Activated CD4-positive, CD25-positive, alpha-beta regulatory T cell treated with anti-CD3 and anti-CD28 coated beads, Interleukin-2, amount 50 U/mL, for 24 hours (primary cell): ENCODE data around the gene KRT84.

Experiments
- ATAC-seq, 2 donors: fragments of 150-1000 bp; cut with Tn5 transposase; one replicate each; pipeline ENCODE4 v1.10.0; 2021; ENCODE audit warnings: mild to moderate bottlenecking in 1 of 2, moderate library complexity in 1 of 2

The KRT84 gene

DNA sequence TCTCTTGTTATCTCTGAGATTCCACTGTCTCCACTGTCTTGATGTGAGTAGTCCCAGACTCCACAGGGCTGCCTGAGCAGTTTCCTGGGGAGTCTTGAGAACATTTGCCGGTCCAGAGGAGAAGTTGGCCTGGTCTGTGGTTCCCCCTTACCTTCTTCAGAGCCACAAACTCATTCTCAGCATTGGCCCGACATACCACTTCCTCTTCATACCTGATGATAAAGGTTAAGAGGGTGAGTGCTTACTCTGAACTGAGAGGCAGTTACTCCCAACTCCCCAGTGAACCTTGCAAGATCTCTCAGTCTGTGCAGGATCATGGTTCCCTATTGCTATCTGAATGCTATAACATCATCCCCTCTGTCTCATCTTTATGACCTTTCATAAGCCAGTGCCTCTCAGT, 2.6 kb downstream of the KRT84 start:
- no peak for ATAC-seq

DNA sequence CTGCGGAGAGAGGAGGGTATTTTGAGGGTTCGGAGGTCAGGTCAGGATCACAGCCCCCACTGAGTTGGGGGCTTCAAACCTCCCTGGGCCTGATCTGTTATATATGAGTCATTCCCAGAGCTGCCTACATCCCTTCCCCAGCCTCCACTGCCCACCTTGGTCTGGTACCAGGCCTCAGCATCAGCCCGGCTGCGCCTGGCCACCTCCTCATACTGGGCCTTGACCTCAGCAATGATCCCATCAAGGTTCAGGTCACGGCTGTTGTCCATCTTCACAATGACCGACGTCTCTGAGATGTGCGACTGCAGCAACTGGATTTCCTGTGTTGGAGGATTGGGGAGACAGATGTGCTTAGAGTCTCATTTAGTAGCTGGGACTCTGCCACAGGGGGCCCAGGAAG, 4.2 kb downstream of the KRT84 start:
- ATAC-seq, result no peak

- ATAC-seq, result no peak
Observed at GRCh38 chr12:52380271-52380694, 5.2 kb downstream of the KRT84 start.

- no peak for ATAC-seq
Observed at GRCh38 chr12:52379536-52379935, 5.9 kb downstream of the KRT84 start.

DNA sequence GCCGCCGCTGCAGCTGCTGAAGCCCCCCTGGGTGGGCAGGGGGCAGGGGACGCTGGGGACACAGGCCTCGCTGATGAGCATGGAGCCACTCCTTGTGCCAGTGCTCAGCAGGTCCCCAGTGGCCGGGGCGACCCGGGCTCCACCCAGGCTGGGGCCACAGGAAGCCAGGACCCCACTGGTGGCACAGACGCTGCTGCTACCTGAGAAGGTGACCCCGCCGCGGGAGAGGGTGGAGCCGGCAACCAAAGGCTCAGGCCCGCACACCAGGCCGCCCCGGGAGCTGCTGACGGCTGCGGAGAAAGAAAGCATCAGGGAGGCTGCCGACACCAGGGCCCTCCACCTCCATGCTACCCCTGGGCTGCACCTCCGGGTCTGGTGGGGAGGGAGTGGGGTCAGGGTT, 7.4 kb downstream of the KRT84 start:
- ATAC-seq, result no peak

GRCh38 chr12:52377266-52377665, 8.2 kb downstream of the KRT84 start:
- ATAC-seq, result no peak

- ATAC-seq, result no peak
Observed at GRCh38 chr12:52372216-52373154, 13.0 kb downstream of the KRT84 start.

DNA sequence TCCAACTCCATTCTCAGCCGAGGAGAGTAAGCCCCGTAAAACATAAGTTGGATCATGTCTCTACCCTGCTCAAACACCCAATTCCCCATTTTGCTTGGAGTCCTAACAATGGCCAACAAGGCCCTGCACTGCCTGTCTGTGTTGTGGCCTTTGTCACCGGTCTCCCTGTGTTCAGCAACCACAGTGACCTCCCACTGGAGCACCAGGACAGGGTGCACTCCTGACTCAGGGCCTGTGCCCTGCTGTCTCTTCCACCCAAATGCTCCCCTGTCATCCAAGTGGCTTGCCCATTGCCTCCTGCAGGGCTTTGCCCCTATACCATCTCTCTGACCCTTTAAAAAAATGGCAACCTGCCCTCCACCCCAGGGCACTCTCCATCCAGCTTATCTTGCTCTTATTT, 13.7 kb downstream of the KRT84 start:
- no peak for ATAC-seq

DNA sequence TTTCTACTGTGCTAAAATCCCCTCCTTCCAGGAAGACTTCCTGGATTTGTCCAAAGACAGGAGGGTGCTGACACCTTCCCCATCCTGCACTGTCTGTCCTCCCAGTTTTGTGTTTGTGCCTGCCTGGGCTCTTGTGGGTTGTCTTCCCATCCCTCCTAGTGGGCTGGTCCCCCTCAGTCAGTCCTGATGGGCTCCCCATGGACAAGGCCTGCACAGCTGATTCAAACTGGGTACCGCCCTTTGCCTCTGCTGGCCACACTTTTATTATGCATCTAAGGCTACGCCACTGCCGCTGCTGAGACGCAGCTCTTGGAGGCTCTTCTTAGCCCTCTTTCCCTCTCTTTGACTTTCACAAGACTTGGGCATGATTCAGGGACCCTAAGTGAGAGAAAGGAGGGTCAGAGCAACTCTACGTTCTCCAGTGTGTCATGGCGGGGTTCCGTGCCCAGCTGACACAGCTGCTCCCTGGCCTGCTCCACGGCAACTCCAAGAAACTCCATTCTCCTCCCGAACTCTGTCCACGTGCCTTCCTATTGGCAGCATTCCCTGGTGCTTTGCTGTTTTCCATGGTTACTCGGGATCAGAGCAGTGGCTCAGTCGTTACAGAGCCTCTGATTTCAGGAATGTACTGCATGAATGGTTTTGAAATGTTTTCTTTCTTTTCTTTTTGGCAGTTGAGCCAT, 14.4 kb downstream of the KRT84 start:
- no peak for ATAC-seq

DNA sequence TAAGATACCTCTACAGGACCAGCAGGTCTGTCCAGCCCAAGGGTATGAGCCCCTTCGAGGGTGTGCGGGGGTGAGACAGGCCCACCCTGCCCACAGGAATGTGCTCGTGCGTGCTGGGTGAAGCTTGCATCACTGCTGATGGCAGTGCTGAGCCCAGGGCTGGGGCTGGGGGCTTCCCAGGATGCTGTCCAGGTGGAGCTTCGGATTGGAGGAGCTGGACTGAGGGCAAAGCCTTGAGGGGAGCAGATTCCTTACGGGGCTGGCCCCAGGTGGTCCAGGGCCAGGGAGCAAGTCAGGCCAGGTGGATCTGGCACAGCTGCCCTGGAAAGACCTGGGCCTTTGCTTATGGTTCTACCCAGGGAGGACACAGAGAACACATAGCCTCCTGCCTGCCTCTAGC, 15.6 kb downstream of the KRT84 start:
- no peak for ATAC-seq

GRCh38 chr12:52369211-52369610, 16.2 kb downstream of the KRT84 start:
- no peak for ATAC-seq

- no peak for ATAC-seq
Observed at GRCh38 chr12:52368508-52368907, 16.9 kb downstream of the KRT84 start.

- no peak for ATAC-seq
Observed at GRCh38 chr12:52367876-52368275, 17.6 kb downstream of the KRT84 start.

- no peak for ATAC-seq
Observed at GRCh38 chr12:52366738-52367485, 18.5 kb downstream of the KRT84 start, which contains the start of gene KRT85. Gene KRT85, minus strand, starts transcription at chr12:52367481. Its CDS starts 76 bp downstream, at chr12:52367405.

DNA sequence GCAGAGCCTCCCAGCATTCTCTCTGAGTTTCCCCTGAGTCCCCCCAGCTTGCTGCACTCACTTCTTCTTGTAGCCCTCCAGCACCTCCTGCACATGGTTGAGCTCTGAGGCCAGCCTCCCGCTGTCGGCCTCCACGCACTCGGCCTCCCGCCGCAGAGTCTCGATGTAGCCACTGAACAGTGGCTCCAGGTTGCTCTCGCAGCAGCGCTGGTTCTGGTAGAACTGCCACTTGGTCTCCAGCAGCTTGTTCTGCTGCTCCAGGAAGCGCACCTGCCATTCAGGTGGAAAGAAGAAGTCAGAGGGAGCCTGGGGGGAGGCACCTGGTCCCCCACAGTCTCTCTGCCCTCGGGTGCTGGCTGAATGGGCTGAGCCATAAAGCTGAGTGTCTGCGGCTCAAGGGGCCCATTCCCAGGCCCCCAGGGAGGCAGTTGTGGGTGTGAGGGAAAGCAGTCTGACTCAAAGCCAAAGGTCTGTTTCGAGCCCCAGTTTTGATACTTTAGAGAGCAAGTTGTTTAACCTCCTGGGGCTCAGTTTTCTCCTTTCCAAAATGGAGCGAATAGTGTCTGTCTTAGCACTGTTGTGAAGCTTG, 20.5 kb downstream of the KRT84 start:
- ATAC-seq, result no peak

- ATAC-seq, result no peak
Observed at GRCh38 chr12:52364061-52364460, 21.4 kb downstream of the KRT84 start.

GRCh38 chr12:52363111-52363679, 22.3 kb downstream of the KRT84 start:
- ATAC-seq, result no peak

GRCh38 chr12:52362118-52362726, 23.2 kb downstream of the KRT84 start:
- ATAC-seq, result no peak

DNA sequence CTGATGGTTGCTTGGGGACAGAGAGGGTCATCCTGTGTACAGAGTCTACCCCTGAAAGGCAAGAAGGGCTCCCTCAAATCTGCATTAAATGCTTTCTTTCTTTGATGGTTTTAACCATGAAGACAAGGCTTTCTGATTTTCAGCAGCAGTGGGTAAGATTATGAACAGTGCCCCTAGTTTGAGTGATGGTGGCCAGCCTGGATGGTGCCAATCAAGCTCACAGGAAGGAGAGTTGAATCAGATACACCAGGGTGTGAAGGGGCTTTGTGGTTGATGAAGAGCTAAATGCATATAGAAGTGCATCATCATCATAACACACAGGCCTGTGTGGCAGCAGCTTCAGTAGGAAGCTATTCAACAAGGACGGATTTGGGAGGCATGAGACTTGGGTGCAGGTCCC, 23.9 kb downstream of the KRT84 start:
- no peak for ATAC-seq

DNA sequence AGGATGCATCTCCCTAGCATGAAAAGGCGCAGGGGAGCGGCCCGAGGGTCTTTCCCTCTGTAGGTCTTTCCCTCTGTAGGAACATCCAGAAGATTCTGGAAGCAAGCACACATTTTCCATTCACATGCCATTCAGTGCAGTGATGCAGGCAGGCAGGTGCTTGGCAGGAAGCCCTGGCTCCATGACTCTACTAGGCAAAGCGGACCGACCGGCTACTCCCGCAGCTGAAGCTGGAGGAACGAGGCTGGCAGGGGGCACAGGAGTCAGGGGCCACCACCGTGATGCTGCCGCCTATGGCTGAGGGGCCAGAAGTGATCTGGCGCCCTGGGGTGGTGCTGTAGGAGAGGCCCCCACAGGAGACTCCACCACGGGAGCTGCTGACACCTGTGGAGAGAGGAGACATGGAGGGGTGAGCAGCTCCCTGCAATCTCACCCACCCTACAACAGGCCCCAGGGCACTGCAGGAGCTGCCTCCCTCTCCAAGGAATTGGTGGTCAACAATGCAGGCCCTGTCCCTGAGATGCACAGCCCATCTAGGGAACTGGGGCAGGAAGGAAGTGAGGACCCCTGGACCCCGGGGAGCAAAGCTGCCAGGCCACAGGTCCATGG, 24.7 kb downstream of the KRT84 start:
- no peak for ATAC-seq

GRCh38 chr12:52360106-52360662, 25.3 kb downstream of the KRT84 start:
- ATAC-seq, result no peak
